GM19372 (cell line): ENCODE results near the gene ST6GALNAC3.

Experiments
- ATAC-seq: cut with Tn5 transposase; IDR thresholded peaks from one replicate; pipeline ENCODE4 v1.9.1; 2021; ENCODE audit warnings: mild to moderate bottlenecking, low read depth, moderate library complexity; ENCODE audit not compliant: unreplicated experiment

Gene ST6GALNAC3

GRCh38 chr1:76185207-76185606 is 110.7 kb downstream of the ST6GALNAC3 start:
- ATAC-seq = no peak

- no peak for ATAC-seq
These were observed 112.1 kb downstream of the ST6GALNAC3 start for GRCh38 chr1:76186554-76187170.

DNA sequence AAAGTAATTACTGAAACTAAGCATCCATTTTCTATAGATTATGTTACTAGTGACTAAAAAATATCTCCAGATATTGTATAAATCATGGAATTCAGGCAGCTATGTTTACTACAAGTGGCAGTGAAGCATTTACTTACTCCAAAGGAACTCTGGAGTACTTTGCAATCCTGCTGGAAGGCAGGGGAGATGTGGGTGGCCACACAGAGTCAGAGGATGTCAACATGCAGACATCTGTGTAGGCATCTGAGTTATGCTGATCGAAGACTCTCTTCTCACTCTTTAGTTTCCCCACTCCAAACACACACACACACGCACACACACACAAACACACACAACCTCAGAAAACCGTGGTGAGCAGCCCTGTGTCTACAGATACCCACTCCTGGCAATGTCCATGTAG is 112.9 kb downstream of the ST6GALNAC3 start:
- no peak for ATAC-seq

GRCh38 chr1:76189310-76189709 is 114.8 kb downstream of the ST6GALNAC3 start:
- ATAC-seq = no peak

DNA sequence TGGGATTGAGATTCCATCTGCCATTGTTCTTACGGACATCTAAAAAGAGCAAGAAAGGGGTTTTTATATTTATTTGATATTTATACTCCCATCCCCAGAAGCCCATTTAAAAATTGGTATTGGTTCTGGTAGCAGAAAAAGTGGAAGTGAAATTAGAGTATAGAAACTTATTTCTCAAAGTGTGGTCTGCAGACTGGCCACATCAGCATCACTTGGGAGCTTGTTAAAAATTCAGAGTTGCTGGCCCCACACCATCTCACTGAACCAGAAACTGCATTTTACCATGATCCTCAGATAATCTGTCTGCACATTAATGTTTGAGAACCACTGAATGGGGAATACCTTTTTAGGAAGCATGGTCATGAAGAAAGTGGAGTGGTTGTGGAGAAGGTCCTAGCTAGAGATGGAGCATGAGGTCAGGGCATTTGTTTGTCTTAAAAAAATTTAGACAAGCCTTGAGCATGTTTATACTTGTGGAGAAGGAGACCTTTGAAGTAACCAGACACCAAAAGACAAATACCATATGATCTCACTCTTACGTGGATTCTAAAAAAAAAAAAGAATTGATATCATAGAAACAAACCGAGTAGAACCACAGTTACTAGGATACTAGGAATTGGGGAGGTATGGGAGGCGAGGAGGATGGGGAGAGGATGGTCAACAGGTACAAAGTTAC is 116.3 kb downstream of the ST6GALNAC3 start:
- ATAC-seq = peak; percentile 76

DNA sequence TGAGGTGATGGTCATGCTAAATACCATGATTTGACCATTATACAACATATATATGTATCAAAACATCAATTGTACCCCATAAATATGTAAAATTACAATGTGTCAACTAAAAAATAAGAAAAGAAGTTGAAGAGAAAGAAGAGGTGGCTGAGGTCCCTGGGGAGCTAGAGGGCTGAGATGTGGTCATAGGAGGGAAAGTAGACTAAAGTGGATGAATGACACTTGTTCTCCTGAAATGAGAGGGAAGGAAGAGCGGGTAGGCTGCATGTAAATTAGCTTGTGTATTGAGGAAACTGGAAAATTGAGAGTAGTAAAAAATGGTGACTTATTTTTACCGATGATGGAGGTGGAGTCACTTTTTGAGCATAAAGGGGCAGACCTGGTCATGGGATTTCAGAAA is 117.0 kb downstream of the ST6GALNAC3 start:
- no peak for ATAC-seq

DNA sequence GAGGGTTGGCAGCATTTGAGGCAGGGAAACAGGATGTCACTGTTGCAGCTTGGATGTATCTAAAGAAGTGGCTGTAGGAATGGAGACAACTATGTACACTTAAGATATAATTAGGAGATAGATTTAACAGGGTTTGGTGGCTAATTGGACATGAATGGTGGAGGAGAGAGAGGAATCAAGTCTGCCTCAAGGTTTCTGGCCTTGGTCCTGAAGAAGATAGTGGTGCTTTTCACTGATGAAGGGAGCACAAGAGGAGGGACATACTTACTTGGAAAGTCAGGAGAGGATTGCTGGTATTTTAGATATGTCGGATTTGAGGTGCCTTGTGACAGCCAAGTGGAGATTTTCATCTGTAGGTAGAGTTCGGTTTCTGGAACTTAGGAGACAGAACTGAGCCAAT is 123.9 kb downstream of the ST6GALNAC3 start:
- no peak for ATAC-seq

GRCh38 chr1:76202670-76203069 is 128.1 kb downstream of the ST6GALNAC3 start:
- no peak for ATAC-seq

DNA sequence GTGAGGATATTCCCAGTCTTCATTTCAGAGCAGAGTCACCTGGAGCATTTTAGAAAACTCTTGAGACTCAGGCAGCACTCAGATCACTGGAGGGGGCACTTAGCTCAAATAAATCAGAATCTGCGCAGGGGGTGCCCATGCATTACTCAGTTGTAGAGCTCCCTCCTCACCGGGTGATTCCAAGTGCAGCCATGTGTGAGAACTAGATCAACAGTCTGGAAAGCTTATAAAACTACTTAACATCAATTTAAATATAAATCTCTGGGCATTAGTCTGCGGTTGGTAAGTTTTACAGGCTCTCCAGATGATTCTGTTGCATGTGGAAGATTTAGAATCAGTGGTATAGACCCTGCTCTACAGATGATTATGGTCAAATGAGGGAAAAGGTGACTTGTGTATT is 128.6 kb downstream of the ST6GALNAC3 start:
- no peak for ATAC-seq

- ATAC-seq = no peak
These were observed 134.7 kb downstream of the ST6GALNAC3 start for GRCh38 chr1:76209238-76209637.

GRCh38 chr1:76209648-76210047 is 135.1 kb downstream of the ST6GALNAC3 start:
- ATAC-seq = no peak

DNA sequence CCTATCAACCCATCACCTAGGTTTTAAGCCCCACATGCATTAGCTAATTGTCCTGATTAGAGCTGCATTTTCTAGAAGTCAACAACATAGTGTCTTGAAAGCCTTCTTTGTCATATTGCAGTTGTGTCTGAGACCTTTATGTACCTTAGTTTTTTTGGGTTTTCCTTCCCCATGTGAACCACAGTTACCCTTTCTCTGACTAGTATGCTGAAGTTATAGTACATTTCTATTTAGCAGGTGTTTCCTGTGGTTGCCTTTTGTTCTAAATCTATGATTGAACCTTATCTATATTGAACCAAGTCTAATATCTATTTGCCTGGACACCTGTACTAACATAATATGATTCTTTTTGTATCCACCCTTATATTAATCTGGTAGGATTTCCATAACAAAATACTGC is 135.6 kb downstream of the ST6GALNAC3 start:
- ATAC-seq = no peak

- no peak for ATAC-seq
These were observed 144.3 kb downstream of the ST6GALNAC3 start for GRCh38 chr1:76218888-76219287.

DNA sequence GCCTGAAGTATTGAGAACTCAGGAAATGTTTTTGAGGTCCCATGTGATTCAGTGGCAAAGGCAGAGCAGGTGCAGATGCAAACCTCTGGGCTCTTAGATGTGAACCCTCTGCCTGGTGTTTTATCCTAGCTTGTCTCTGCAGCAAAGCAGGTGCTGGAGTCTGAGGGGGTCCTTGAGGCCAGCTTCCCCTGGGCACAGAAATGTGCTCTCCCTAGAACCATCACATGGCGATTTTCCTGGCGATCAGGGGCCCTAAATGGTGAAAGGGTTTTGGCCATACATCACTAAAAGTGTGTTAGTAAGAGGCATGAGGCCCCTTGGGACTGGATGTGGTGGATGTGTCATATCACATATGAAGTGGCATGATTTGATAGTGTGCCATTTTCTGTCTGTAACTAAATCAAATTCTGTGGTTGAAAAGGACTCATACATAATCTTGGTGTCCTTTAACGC is 144.8 kb downstream of the ST6GALNAC3 start:
- ATAC-seq = no peak

GRCh38 chr1:76224752-76225151 is 150.2 kb downstream of the ST6GALNAC3 start:
- no peak for ATAC-seq

DNA sequence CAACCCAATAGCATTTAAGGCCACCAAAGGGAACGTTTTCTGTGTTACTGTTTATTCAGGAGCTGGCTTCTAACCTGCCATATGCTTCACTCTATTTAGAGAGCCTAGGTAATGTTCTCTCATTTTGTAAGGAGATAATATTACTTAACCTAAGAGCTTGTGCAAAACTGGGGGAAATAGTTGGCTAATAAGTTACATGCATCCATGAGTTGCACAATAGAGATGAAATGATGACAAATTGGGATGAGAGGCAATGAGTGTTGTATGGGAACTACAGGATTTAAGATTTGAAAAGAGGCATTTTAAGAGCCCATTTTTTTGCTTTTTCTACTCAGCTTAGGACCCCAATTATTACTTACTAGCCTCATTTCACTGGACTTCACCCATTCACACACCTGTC is 151.0 kb downstream of the ST6GALNAC3 start:
- no peak for ATAC-seq

GRCh38 chr1:76227621-76228020 is 153.1 kb downstream of the ST6GALNAC3 start:
- no peak for ATAC-seq

DNA sequence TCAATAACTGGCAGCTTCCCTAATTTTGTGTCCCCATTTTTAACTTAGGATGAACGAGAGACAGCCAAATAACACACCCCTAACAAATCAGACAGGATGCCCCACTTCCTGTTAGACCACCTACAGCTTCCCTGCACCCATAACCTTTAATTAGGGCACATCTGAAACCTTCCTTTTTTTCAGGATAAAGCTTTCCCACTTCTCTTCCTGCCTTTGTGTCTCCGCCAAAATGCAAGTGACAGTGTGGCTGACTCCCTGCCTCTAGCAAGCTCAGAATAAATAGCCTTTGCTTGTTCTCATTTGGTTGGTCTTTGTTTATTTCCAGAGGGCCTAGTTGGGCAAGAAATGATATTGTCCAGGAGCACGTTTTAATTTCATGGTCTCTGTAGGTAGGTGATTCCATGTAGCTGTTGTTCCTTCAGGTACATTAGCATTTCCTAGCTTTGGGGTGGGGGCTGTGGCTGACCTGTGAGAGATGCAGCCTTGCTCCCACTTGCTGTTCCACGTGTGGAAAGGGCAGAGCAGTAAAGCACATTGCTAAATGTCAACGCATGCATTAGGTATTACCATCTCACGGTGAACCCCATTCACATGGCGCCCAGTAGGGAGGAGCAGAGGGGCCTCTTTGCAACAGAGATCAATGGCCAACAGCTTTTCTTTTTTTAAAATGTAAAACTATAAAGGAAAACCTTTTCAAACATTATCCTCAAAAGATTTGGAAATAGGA is 154.9 kb downstream of the ST6GALNAC3 start:
- no peak for ATAC-seq

GRCh38 chr1:76230842-76231281 is 156.3 kb downstream of the ST6GALNAC3 start:
- no peak for ATAC-seq

DNA sequence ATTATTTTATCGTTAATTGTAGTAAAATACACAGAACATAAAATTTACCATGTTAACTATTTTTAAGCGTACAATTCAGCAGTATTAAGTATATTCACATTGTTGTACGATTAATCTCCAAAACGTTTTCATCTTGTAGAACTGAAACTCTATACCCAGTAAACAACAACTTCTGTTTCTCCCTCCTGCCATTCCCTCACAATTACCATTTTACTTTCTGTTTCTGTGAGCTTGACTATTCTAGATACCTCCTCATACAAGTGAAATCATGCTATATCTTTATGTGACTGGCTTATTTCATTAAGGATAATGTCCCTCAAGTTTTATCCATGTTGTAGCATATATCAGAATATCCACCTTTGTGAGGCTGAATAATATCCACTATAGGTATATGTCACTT is 156.8 kb downstream of the ST6GALNAC3 start:
- ATAC-seq = no peak

DNA sequence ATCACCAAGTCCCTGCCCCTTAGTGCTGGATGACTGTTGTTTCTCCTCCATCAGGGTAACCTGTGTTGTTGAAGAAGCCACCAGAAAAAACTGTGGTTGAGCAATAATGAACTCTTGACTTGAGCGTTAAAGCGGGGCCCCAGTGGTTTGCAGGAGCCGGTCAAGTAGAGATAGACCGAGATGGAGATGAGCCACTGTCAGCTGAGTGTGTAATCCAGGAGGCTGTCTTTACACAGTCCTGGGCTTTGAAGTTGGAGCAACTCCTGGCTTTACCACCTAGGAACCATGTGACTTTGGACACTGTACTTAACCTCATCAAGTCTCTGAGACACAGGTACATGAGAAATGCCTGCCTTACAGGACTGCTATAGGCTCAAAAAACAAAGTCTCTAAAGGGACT is 158.1 kb downstream of the ST6GALNAC3 start:
- no peak for ATAC-seq

DNA sequence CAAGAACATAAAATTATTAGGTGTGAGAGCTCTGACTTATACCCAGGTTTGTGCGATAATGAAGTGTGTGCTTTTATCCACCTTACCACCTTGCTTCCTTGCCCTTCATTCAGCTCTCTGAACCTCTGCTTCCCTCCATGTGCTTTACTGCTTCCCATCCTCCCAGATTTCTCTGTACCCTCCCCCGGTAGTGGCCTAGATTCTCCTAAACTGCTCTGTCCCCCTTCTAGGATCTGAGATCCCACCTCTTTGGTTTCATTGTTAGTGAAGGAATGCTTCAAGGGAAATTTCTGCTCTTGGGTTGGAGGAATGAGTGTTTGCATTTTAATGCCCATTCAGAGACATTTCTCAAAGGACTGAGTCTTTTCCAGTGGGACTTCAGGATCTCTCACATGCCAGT is 159.5 kb downstream of the ST6GALNAC3 start:
- ATAC-seq = no peak
